Measurements from ENCODE around the gene NRG3.

GRCh38 chr10:82319074-82319473, 444.1 kb downstream of the NRG3 start:
- TF ChIP-seq CTCF (IDR thresholded peaks at IDR 0.05), result no peak
- no peak for TF ChIP-seq EZH2 (IDR thresholded peaks at IDR 0.05; ENCODE audit: borderline replicate concordance, insufficient read depth, low read depth, low read length, poor library complexity, severe bottlenecking)
